ENCODE results near the gene PRDX2. TPM values are rescaled to one million over a fixed set of nuclear protein-coding genes. Genes with fewer than 3 reads are reported as not detected.
"Not testable (repeated sequence)": the region's sequence is repeated elsewhere in the genome, so short reads cannot be mapped to it uniquely, and the experiment has no call there.

Gene PRDX2
- total RNA-seq: 750 TPM
- long read RNA-seq, transcript PRDX2-201 (6 exons, 987 nt): major isoform, 1,321 of 1,400 reads
- long read RNA-seq, partial matches to known transcripts: 54 of 1,400 reads
- long read RNA-seq, other reads (novel, unspliced or antisense): 22 of 1,400 reads

DNA sequence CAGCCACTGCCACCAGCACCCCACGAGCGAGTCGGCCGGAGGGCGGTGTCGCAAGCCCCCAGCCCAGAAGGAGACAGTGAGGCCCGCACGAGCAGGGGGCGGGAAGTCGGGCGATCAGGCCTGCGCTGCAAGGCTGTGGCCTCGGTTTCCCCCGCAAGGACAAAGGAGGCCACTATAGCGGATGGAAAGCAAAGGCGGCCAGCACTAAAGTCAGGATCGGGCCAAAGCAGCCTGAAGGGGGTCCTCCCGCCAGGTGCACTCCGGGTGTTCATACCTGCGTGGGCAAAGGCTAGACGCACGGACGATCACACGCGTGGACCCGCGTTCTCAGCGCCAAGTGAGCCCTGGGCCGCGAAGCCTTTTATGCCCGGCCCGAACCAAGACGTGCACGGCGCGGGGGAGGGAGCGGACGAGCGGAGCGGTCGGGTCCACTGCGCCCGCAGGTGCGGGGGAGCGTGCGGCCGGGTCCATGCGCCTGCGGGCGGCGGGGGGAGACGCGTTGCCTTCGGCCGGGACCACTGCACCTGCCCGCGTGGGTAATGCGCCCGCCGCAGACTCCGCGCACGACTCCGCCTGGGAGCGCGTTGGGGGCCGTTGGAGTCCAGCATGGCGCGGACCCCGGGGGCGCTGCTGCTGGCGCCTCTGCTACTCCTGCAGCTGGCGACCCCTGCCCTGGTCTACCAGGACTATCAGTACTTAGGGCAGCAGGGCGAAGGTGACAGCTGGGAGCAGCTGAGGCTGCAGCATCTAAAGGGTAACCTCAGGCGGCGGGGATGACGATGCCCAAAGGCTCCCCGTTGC is at the start of gene PRDX2, which contains the start of gene THSD8:
Gene PRDX2, minus strand, starts transcription at position 335 of the 801 bp plus-strand sequence. CDS start 539 bp downstream, outside the sequence.
Gene THSD8, plus strand, starts transcription at position 604 of the 801 bp plus-strand sequence. Its CDS starts 3 bp downstream, at position 607.
- peak; percentile 89 for ATAC-seq
- intact Hi-C loops (cut with micrococcal nuclease): no loop called here
- DNase-seq: peak; percentile 90

DNA sequence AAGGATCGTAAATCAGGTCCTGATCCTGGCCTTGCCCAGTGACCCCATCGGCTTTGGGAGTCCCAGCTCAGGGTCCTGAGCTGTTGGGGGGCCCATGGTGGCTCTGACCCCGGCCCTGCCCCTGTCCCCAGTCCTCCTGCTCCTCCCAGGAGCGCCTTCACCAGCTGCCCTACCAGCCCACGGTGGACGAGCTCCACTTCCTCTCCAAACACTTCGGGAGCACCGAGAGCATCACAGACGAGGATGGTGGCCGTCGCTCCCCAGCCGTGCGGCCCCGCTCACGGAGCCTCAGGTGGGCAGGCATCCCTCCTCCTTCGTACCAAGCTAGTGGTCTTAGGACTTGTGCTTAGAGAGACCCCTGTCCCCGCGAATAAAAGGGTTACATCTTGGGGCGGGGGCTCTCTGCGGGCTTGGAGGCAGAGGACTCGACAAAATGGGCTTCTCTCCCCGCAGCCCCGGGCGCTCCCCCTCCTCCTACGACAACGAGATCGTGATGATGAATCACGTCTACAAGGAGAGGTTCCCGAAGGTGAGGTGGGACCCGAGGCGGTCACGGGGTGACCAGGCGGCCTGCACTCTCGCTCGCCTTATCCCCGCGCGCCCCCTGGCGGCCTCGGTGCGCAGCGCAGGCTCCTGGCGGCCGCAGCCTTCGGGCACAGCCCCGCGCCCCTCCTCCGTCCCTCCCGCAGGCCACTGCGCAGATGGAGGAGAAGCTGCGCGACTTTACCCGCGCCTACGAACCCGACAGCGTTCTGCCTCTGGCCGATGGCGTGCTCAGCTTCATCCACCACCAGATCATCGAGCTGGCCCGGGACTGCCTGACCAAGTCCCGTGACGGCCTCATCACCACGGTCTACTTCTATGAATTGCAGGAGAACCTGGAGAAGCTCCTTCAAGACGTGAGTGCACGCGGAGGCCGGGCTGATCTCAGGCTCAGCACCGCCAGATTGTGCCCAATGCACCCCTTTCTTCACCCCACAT is 45.8 kb upstream of the PRDX2 start:
- intact Hi-C loops (cut with micrococcal nuclease): loop anchor here (10.0 kb wide), 1 partner anchor 83 kb away; no protein-coding TSS in a partner anchor
- peak; percentile 92 for DNase-seq
- peak; percentile 99 for ATAC-seq

DNA sequence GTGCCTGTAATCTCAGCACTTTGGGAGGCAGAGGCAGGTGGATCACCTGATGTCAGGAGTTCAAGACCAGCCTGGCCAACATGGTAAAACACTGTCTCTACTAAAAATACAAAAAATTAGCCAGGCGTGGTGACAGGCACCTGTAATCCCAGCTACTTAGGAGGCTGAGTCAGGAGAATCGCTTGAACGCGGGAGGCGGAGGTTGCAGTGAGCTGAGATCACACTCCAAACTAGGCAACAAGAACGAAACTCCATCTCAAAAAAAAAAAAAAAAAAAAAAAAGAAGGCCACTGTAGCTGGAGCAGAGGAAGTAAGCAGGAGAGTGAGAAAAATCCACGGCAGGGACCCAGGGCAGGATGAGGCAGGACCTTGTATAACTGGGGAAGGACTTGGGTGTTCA is 45.0 kb upstream of the PRDX2 start:
- intact Hi-C loops (cut with micrococcal nuclease): loop anchor here (10.0 kb wide), 1 partner anchor 82 kb away; no protein-coding TSS in a partner anchor
- not testable (repeated sequence) for ATAC-seq

DNA sequence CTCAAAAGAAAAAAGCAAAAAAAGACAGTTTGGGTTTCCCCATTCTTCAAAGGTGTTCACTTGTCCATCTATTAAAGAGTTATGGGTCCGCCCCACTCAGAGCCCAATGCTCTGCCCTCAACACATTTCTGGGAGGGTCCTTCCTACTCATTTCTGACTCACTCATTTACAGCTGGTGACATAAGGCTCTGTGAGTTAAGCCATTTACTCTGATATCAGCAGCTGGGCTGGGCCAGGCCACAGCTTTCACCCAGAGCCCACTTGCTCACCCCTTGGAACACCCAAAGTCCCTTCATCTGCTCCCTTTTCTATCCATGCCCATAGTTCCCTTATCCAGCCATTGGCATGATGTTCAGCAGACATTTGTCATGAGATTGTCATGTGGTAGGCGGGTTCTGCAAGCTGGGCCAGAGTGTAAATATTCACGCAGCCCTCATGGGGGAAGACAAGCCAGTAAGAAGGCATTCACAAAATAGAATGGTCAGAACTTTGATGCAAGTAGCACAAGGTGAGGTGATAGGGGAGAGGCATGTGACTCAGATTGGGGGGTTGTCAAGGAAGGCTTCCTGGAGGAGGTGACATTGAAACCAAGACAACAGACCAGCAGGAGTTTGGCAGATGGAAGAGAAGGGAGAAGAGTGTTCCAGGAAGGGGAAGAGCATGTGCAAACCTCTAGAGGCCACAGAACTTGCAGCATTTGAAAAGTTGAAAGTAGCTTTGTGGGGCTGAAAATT is 42.6 kb upstream of the PRDX2 start:
- ATAC-seq (no peak), DNase-seq (no peak)
- intact Hi-C loops (cut with micrococcal nuclease): loop anchor here (10.0 kb wide), 1 partner anchor 79 kb away; no protein-coding TSS in a partner anchor

More for the DNA sequence above, 45.0 kb upstream of the PRDX2 start:
- not testable (repeated sequence) for DNase-seq

DNA sequence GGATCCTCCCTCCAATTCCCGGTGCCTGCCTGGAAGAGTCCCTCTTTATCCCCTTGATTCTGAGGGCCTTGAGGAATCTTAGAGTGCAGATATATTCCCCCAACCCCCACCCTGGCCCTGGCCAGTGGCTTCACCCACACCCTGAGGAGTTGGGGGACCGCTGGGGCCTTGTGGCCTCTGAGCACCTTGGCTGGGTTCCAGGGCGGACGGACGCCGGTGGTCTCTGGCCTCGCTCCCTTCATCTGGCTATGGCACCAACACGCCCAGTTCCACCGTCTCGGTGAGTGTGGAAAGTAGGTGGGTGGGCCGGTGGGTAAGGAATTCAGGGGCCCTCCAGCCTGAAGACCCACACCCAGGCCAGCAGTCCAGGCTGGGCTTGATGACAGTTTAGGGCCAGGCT is 41.7 kb upstream of the PRDX2 start:
- intact Hi-C loops (cut with micrococcal nuclease): loop anchor here (10.0 kb wide), 1 partner anchor 79 kb away; no protein-coding TSS in a partner anchor
- no peak for ATAC-seq
- no peak for DNase-seq

DNA sequence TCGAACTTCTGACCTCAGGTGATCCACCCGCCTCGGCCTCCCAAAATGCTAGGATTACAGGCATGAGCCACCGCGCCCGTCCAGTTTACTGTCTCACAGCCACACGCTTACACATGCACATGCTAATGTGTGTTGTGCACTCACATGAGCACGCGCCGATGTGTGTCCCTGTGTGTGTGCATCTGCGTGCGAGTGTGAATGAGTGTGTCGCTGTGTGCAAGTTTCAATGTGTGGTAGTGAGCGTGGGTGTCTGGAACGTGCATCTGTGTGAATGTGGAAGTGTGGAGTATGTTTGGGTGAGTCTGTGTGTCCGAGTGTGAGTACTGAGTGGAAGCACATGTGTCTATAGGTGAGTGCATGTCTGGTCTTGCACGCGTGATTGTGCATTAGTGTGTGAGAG is 40.9 kb upstream of the PRDX2 start:
- DNase-seq (no peak), ATAC-seq (no peak)
- intact Hi-C loops (cut with micrococcal nuclease): loop anchor here (10.0 kb wide), 1 partner anchor 78 kb away; no protein-coding TSS in a partner anchor

DNA sequence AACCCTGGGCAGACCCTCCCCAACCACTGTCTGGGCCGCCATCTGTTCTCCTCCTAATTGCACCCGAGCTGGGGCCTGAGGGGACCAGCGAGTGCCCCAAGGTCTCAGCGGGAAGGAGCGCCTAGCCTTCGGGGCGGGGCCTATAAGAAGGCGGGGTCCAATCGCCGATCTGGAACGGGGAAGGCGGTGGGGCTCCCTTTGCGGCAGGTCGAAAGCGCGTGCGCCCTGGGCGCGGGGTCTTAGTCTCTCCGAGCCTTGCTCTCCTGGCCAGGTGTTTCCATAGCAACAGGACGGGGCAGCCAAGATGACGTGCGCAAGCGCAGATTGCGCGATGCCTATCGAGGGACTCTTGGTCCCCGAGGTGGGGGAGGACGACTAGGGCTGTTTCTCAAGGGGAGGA is 39.5 kb upstream of the PRDX2 start:
- DNase-seq (no peak), ATAC-seq (no peak)
- intact Hi-C loops (cut with micrococcal nuclease): loop anchor here (10.0 kb wide), 1 partner anchor 76 kb away; no protein-coding TSS in a partner anchor

DNA sequence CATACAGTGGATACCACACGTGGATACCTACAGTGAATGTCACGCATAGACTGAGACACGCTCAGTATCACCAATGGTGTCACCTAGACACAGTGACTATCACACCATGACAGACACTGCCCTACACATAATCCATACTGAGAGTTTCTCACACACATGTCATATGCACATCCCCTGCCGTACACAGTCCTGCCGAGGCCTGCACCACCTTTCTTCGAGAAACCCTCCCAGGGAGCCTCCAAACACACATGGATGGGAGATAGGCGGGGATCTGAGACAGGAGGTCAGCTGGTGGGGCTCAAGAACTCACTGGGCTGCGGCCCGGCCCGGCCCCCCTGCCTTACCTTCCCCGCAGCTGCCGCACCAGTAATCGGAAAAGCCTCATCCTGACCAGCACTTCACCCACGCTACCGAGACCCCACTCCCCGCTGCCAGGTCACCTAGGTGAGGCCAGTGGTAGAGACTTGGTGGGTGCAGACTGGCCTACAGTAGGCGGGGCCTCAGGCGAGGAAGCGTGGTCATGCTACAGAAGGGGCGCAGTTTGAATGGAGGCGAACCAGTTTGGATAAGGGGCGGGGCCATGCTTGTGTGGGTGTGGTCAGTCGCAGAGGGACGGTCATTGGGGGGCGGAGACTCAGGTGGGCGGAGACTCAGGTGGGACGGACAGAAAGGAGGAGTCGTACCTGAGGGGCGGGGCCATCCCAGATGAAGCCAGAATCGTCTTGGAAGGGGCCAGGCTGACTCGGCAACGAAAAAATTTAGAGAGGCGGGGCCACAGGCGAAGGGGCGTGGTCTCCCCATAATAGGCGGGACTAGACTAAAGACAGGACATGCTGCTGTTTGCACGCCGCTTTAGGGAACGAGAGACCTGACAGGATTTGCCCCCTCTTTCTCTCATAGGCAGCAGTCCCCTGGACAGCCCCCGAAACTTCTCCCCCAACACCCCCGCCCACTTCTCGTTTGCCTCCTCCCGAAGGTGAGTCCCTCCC is 38.8 kb upstream of the PRDX2 start:
- intact Hi-C loops (cut with micrococcal nuclease): loop anchor here (10.0 kb wide), 1 partner anchor 76 kb away; no protein-coding TSS in a partner anchor
- ATAC-seq (peak; percentile 60), DNase-seq (peak; percentile 50)

DNA sequence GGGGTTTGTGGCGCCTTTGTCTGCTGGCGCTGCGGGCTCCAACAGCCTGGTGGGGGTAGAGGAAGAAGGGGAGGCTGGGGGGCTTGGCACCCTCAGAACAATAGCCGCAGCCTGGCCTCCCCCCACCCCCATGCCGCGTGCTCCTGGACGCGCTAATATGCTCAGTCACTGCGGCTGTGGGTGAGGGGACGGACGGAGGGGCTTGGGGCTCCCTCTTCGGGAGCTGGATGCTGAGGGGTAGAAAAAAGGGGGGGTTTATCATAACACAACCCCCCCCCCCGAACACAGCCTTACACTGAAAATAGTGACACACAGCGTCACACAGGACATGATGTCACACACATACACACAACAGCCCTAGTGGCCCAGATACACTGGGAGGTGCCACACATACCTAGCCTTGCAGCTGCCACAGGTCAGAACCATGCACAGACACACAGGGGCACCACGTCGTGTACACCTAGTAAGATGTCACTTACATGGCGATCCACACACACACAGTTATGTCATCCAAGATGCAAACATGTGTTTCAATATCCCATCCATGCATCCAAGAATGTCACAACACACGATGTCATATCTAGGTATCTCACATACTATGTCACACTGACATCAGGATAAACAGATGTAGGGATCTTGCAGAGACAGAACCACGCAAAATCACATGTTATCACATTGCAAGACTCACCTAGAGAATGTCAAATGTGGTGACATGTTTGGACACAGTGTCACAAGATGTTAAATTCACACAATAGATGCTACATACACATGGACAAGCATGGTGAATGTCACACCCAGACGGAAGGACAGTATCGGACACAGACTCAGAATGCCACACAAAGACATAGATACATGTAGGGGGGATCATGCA is 37.5 kb upstream of the PRDX2 start:
- ATAC-seq (no peak), DNase-seq (no peak)
- intact Hi-C loops (cut with micrococcal nuclease): no loop called here

DNA sequence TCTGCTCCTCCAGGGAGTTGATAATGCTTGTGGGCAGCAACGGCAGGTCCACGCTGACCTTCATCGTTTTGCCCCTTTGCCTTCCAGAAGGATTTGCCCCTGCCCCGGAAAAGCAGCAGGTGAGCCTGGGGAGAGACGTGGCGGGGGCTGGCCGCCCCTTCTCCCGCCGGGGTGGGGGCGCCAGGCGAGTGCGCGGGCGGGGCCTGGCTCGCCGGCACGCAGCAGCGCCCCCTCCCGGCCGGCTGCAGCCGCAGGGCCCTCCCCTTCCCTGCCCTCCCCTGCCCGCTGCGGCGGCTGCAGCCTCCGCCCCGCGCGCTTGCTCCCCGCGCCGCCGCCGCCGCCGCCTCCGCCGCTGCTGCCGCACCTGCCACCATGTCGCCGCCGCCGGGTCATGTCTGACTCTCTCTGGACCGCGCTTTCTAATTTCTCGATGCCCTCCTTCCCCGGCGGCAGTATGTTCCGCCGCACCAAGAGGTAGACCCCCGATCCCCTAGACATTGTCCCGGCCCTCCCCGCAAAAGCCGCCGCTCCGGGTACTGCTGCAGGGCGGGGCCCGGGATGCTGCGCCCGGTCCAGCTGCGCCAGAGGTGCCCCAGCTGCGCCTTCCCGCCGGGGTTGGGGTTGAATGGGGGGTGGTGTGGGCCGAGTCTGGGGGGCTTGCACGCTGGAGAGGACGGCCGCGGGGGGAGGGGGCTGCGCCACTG is 36.7 kb upstream of the PRDX2 start, which contains the start of gene MAST1:
Gene MAST1, plus strand, starts transcription at position 334 of the 704 bp plus-strand sequence. Its CDS starts 58 bp downstream, at position 392.
- ATAC-seq: peak; percentile 74
- intact Hi-C loops (cut with micrococcal nuclease): no loop called here

DNA sequence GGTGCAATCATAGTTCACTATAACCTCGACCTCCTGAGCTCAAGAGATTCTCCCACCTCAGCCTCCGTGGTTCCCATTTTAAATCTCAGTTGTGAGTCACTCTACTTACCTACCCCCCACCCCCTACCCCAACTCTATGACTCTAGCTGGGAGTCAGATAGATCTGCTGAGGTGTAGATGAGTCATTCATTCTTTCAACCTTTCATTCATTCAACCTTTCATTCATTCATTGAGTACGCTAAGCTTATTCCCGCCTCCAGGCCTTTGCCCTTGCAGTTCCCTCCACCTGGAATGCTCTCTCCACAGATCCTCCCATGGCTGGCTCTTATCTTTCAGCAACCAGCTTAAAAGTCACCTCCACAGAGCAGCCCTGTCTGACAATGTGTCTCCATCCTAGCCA is 35.6 kb upstream of the PRDX2 start:
- no peak for DNase-seq
- intact Hi-C loops (cut with micrococcal nuclease): no loop called here

More for the DNA sequence above, 36.7 kb upstream of the PRDX2 start, which contains the start of gene MAST1:
- DNase-seq: peak; percentile 60

DNA sequence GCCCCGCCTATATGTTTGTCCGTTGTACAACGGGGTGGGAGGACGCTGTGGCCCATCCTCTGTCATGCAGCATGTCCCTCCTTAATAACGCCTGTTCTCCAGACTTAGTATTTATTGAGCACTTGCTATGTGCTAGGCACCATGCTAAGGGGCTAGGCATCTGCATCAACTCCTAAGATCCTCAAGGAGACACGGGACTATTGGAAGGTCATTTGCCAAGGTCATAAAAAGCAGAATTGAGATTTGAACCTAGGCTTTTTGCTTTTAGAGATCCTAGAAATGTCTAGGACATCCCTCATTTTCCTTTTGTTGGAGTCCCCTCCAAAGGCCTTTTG is 34.9 kb upstream of the PRDX2 start:
- no peak for ATAC-seq
- no peak for DNase-seq
- intact Hi-C loops (cut with micrococcal nuclease): no loop called here

More for the DNA sequence above, 35.6 kb upstream of the PRDX2 start:
- ATAC-seq: no peak

DNA sequence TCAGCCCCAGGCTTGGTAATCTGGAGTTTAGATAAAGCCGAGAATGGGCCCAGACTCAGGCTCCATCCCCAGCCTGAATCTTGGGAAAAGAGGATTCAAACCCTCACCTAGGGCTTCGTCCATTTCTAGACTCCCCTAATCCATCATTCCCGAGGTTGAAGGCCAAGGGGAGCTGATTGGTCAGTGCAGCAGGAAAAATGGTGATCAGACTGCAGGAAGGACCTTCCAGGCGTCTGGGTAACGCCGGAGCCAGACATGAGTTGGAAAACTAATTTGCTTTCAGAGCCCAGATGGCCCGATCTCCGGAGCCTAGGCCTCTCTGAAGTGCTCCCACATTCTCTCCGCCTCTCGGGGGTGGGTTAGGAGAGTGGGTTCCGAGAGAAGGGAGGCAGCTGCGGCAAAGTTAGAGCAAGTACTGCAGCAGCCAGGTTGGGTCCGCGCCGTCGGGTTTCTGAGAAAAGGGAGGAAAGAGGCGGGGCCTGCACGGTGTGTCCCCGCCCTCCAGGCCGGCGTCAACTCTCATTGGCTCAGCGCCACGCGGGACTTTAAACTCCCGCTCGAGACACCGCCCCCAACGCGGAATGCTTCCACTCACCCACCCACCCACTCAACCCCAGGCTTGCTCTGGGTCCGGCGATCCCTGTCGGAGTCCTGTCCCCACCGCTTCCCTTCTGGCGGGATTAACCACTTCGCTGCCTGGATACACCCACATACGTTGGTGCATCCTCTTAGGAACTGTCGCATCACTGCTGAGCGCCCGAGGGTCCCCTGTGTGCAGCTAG is 33.6 kb upstream of the PRDX2 start:
- no peak for ATAC-seq
- intact Hi-C loops (cut with micrococcal nuclease): no loop called here
- DNase-seq: no peak

DNA sequence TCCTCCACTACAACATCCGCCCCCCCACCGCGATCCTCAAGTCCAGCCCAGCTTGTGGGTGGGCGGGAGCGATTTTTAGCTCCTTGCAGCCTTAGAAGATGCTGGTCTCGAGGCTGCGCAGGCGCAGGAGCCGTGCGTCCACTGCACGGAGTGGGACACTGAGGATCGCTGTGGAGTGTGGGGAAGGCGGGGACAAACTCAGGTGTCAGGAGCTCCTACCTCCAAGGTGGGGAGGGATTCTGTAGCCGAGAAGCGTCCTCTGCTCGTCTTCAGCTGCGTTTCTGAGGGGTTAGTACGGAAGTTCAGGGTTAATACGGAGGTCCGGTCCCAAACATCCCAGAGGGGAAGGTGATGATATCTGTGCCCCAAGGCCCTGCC is 33.0 kb upstream of the PRDX2 start, which contains the start of gene RTBDN:
Gene RTBDN, minus strand, starts transcription at position 14 of the 378 bp plus-strand sequence. CDS start 4,600 bp downstream, outside the sequence.
- ATAC-seq: no peak
- intact Hi-C loops (cut with micrococcal nuclease): no loop called here
- no peak for DNase-seq

All from left ventricle myocardium superior (tissue), 1 donor.